GM18517 (cell line): ENCODE data around the gene KAT5.
"Not testable (repeated sequence)": the region's sequence is repeated elsewhere in the genome, so short reads cannot be mapped to it uniquely, and the experiment has no call there.

Experiments
- ATAC-seq: cut with Tn5 transposase; IDR thresholded peaks from one replicate; pipeline ENCODE4 v1.9.1; 2021; ENCODE audit warnings: mild to moderate bottlenecking, moderate library complexity; ENCODE audit not compliant: unreplicated experiment

Gene KAT5

GRCh38 chr11:65711785-65712632, at the start of gene KAT5:
Gene KAT5, plus strand, starts transcription at chr11:65712252. Its CDS starts 16 bp downstream, at chr11:65712268.
- ATAC-seq = peak; percentile 80

- peak; percentile 80 for ATAC-seq
These were observed 49.0 kb upstream of the KAT5 start, which contains the start of gene RELA for GRCh38 chr11:65662799-65663638. Gene RELA, minus strand, starts transcription at chr11:65662916. Its CDS starts 84 bp downstream, at chr11:65662832.

GRCh38 chr11:65663639-65664200, 48.3 kb upstream of the KAT5 start:
- ATAC-seq = no peak

- ATAC-seq = no peak
These were observed 39.7 kb upstream of the KAT5 start for GRCh38 chr11:65672180-65672860.

- no peak for ATAC-seq
These were observed 39.1 kb upstream of the KAT5 start for GRCh38 chr11:65672982-65673381.

- ATAC-seq = no peak
These were observed 31.8 kb upstream of the KAT5 start for GRCh38 chr11:65680192-65680743.

- ATAC-seq = not testable (repeated sequence)
These were observed 28.6 kb upstream of the KAT5 start for GRCh38 chr11:65683480-65683879.

- no peak for ATAC-seq
These were observed 26.1 kb upstream of the KAT5 start for GRCh38 chr11:65685981-65686380.

- not testable (repeated sequence) for ATAC-seq
These were observed 20.2 kb upstream of the KAT5 start for GRCh38 chr11:65691847-65692246.

- no peak for ATAC-seq
These were observed 19.7 kb upstream of the KAT5 start for GRCh38 chr11:65692367-65692766.

GRCh38 chr11:65695459-65696241, 16.4 kb upstream of the KAT5 start:
- ATAC-seq = no peak

- ATAC-seq = no peak
These were observed 15.1 kb upstream of the KAT5 start for GRCh38 chr11:65696802-65697552.

- no peak for ATAC-seq
These were observed 13.8 kb upstream of the KAT5 start for GRCh38 chr11:65698205-65698604.

- ATAC-seq = no peak
These were observed 12.7 kb upstream of the KAT5 start for GRCh38 chr11:65699306-65699705.

GRCh38 chr11:65700399-65700798, 11.7 kb upstream of the KAT5 start:
- ATAC-seq = no peak

- ATAC-seq = no peak
These were observed 10.4 kb upstream of the KAT5 start for GRCh38 chr11:65701686-65702085.

- no peak for ATAC-seq
These were observed 8.2 kb upstream of the KAT5 start for GRCh38 chr11:65703846-65704245.

GRCh38 chr11:65706303-65706763, 5.7 kb upstream of the KAT5 start:
- ATAC-seq = not testable (repeated sequence)

GRCh38 chr11:65707002-65707401, 5.0 kb upstream of the KAT5 start:
- ATAC-seq = not testable (repeated sequence)
